ENCODE results near the gene VAMP8.

VAMP8 gene

DNA sequence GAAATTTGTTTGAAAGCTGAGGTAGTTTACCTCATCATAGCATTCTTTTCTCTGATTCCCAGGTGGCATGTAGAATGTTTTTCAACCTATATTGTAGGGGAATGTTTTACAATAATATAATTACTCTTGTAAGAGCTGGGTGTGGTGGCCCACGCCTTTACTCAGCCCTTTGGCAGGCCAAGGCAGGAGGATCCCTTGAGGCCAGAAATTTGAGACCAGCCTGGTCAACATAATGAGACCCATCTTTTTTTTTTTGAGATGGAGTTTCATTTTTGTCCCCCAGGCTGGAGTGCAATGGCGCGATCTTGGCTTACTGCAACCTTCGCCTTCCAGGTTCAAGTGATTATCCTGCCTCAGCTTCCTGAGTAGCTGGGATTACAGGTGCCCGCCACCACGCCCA lies 42.2 kb downstream of the VAMP8 start:
- Histone ChIP-seq H3K4me3 (ENCODE audit: insufficient read depth, low read length, poor library complexity, severe bottlenecking) (no peak overlapping the region), H2AFZ (ENCODE audit: low read depth, low read length, severe bottlenecking) (no peak overlapping the region), H3K9ac (ENCODE audit: low read length) (no peak overlapping the region), H3K27me3 (ENCODE audit: low read length) (no peaks in the 10 kb centered on the region), H3K79me2 (ENCODE audit: insufficient read depth, low read length) (peaks cover 65% of the 10 kb centered on the region), H3K9me3 (ENCODE audit: insufficient read depth, low read length) (no peaks in the 10 kb centered on the region), H3F3A (ENCODE audit: insufficient read depth) (peaks cover 8% of the 10 kb centered on the region), H3K36me3 (ENCODE audit: low read length) (peaks cover 48% of the 10 kb centered on the region), H4K20me1 (ENCODE audit: low read depth, low read length) (peaks cover 19% of the 10 kb centered on the region; the same call in 1 of the 2 replicates), H3K4me2 (ENCODE audit: low read depth, low read length, poor library complexity, severe bottlenecking) (no peak overlapping the region), H3K27ac (ENCODE audit: low read depth, low read length) (no peak overlapping the region), H3K9me2 (replicated peaks; ENCODE audit: insufficient read depth, low read length) (no peaks in the 10 kb centered on the region)
- TF ChIP-seq, protein P1, sequence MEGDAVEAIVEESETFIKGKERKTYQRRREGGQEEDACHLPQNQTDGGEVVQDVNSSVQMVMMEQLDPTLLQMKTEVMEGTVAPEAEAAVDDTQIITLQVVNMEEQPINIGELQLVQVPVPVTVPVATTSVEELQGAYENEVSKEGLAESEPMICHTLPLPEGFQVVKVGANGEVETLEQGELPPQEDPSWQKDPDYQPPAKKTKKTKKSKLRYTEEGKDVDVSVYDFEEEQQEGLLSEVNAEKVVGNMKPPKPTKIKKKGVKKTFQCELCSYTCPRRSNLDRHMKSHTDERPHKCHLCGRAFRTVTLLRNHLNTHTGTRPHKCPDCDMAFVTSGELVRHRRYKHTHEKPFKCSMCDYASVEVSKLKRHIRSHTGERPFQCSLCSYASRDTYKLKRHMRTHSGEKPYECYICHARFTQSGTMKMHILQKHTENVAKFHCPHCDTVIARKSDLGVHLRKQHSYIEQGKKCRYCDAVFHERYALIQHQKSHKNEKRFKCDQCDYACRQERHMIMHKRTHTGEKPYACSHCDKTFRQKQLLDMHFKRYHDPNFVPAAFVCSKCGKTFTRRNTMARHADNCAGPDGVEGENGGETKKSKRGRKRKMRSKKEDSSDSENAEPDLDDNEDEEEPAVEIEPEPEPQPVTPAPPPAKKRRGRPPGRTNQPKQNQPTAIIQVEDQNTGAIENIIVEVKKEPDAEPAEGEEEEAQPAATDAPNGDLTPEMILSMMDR (IDR thresholded peaks at IDR 0.05; ENCODE audit: insufficient read depth, low read length, poor library complexity, severe bottlenecking): no peak
- TF ChIP-seq EZH2phosphoT487 (conservative IDR thresholded peaks at IDR 0.05; ENCODE audit: low read length): no peak

- Histone ChIP-seq H3K79me2 (ENCODE audit: insufficient read depth, low read length) (peaks cover 62% of the 10 kb centered on the region), H3F3A (ENCODE audit: insufficient read depth) (peaks cover 7% of the 10 kb centered on the region; the same call in 1 of the 2 replicates), H3K4me2 (ENCODE audit: low read depth, low read length, poor library complexity, severe bottlenecking) (no peak overlapping the region), H4K20me1 (ENCODE audit: low read depth, low read length) (peaks cover 19% of the 10 kb centered on the region; the same call in 1 of the 2 replicates), H3K27ac (ENCODE audit: low read depth, low read length) (no peak overlapping the region), H2AFZ (ENCODE audit: low read depth, low read length, severe bottlenecking) (no peak overlapping the region), H3K4me3 (ENCODE audit: insufficient read depth, low read length, poor library complexity, severe bottlenecking) (no peak overlapping the region), H3K9me2 (replicated peaks; ENCODE audit: insufficient read depth, low read length) (no peaks in the 10 kb centered on the region), H3K9me3 (ENCODE audit: insufficient read depth, low read length) (no peaks in the 10 kb centered on the region), H3K9ac (ENCODE audit: low read length) (no peak overlapping the region), H3K36me3 (ENCODE audit: low read length) (peaks cover 54% of the 10 kb centered on the region), H3K27me3 (ENCODE audit: low read length) (no peaks in the 10 kb centered on the region)
- TF ChIP-seq, protein P1 (IDR thresholded peaks at IDR 0.05; ENCODE audit: insufficient read depth, low read length, poor library complexity, severe bottlenecking): no peak
- no peak for TF ChIP-seq EZH2phosphoT487 (conservative IDR thresholded peaks at IDR 0.05; ENCODE audit: low read length)
Observed at GRCh38 chr2:85621338-85621737, 44.0 kb downstream of the VAMP8 start.

DNA sequence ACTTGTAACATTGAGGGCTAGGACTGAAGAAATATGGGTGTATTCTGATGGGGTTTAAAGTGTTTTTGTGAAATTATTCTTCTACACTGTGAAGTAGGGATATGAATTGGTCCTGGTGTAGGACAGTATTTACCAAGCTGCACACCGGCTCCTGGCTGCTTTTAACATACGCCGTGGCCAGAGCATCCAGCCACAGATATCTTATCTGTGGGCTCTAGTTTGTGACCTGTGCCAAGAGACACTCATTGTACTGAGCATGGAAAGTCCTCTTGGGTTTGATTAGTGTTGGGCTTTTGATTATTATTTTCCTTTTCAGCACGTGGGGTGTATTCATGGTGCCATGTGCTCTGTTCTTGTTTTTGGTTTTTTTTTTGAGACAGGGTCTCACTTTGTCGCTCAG lies 46.6 kb downstream of the VAMP8 start:
- Histone ChIP-seq H3K9me3 (ENCODE audit: insufficient read depth, low read length) (no peaks in the 10 kb centered on the region), H3K27me3 (ENCODE audit: low read length) (no peaks in the 10 kb centered on the region), H3K4me3 (ENCODE audit: insufficient read depth, low read length, poor library complexity, severe bottlenecking) (no peak overlapping the region), H3K4me2 (ENCODE audit: low read depth, low read length, poor library complexity, severe bottlenecking) (no peak overlapping the region), H3F3A (ENCODE audit: insufficient read depth) (peaks cover 3% of the 10 kb centered on the region; the same call in 1 of the 2 replicates), H3K79me2 (ENCODE audit: insufficient read depth, low read length) (peaks cover 38% of the 10 kb centered on the region), H3K27ac (ENCODE audit: low read depth, low read length) (no peak overlapping the region), H2AFZ (ENCODE audit: low read depth, low read length, severe bottlenecking) (no peak overlapping the region), H3K9ac (ENCODE audit: low read length) (no peak overlapping the region), H4K20me1 (ENCODE audit: low read depth, low read length) (peaks cover 11% of the 10 kb centered on the region; the same call in 1 of the 2 replicates), H3K36me3 (ENCODE audit: low read length) (peaks cover 61% of the 10 kb centered on the region), H3K9me2 (replicated peaks; ENCODE audit: insufficient read depth, low read length) (no peaks in the 10 kb centered on the region)
- TF ChIP-seq EZH2phosphoT487 (conservative IDR thresholded peaks at IDR 0.05; ENCODE audit: low read length): no peak
- TF ChIP-seq, protein P1 (IDR thresholded peaks at IDR 0.05; ENCODE audit: insufficient read depth, low read length, poor library complexity, severe bottlenecking): no peak
